ENCODE data around the gene PHF12.

The PHF12 gene

DNA sequence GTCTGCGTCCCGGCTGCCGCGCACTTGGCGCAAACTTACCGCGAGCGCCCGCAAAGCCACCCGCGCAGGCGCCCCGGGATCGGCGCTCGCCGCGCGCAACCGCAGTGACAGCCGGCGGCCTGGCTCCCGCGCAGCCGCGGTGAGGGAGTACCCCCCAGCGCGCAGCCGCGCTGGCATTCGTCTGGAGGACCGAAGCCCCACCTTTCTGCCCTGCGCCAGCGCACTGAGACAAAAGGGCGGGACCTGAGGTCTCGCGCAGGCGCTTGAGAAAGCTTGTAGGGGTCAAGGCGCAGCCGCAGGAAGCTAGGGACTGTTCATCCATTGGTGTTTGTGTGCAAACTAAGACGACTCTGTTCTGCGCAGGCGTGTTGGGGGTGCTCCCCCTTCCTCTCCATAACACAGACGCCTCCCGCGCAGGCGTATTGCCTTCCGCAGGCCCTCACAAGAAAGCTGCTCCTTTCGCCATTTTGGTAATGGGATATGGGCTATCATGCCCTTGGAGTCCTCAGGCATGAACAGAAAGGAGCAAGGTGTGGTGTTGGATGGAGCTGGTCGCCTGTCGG lies at the start of gene PHF12:
TSS of gene PHF12 (minus strand) at position 91 of the 563 bp plus-strand sequence. CDS start 558 bp downstream, outside the sequence.
- Mint-ChIP-seq H3K27me3 (no peaks in the 10 kb centered on the region), H3K4me3 (no peak within 1 kb of the TSS), H3K27ac (no peak within 1 kb of the TSS), H3K36me3 (peaks cover 13% of the 10 kb centered on the region), H3K4me1 (peaks cover 18% of the 10 kb centered on the region), H3K9me3 (no peaks in the 10 kb centered on the region)
- peak; percentile 77 for ATAC-seq

- no peaks in the 10 kb centered on the region for H3K9me3 Mint-ChIP-seq
- H3K27ac Mint-ChIP-seq, result no peak overlapping the region
- peaks cover 58% of the 10 kb centered on the region for H3K27me3 Mint-ChIP-seq
- no peak overlapping the region for H3K4me3 Mint-ChIP-seq
- H3K36me3 Mint-ChIP-seq, result no peaks in the 10 kb centered on the region
- ATAC-seq, result no peak
- no peaks in the 10 kb centered on the region for H3K4me1 Mint-ChIP-seq
Observed at GRCh38 chr17:29000973-29001372, 49.7 kb upstream of the PHF12 start.

- Mint-ChIP-seq H3K27me3 (peaks cover 59% of the 10 kb centered on the region), H3K4me1 (no peaks in the 10 kb centered on the region), H3K36me3 (no peaks in the 10 kb centered on the region), H3K27ac (no peak overlapping the region), H3K9me3 (no peaks in the 10 kb centered on the region), H3K4me3 (no peak overlapping the region)
- ATAC-seq, result no peak
Observed at GRCh38 chr17:28999206-28999605, 47.9 kb upstream of the PHF12 start.

- H3K4me1 Mint-ChIP-seq, result no peaks in the 10 kb centered on the region
Observed at GRCh38 chr17:28997806-28998205, 46.5 kb upstream of the PHF12 start.

DNA sequence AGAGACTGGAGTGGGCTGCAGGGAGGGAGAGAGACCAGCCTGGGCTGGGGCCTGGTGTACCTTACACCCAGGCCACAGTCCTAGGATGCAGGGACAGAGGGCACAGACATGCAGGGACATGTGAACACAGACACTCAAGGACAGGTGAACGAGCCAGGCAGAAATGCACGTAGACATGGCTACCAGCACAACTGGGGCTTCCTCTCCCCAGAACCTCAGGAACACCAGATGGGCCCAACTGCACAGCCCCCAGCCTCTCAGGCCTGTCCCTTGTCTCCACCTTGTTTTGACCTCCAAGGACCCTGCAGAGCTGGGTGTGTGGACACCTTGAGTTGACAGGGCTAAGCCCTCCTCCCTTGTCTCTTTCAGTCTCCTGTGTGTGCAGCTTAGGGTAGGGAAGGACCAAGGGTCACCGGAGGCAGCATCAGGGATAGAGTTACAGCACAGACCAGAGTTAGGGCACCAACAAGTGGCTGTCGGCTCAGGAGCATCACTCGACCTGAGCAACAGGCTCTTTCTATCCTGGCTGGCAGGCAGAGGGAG lies 45.3 kb upstream of the PHF12 start:
- no peaks in the 10 kb centered on the region for H3K36me3 Mint-ChIP-seq
- H3K4me3 Mint-ChIP-seq, result no peak overlapping the region
- no peak for ATAC-seq
- H3K27me3 Mint-ChIP-seq, result peaks cover 64% of the 10 kb centered on the region
- H3K27ac Mint-ChIP-seq, result no peak overlapping the region
- no peaks in the 10 kb centered on the region for H3K9me3 Mint-ChIP-seq
- H3K4me1 Mint-ChIP-seq, result no peaks in the 10 kb centered on the region

More at GRCh38 chr17:28997806-28998205, 46.5 kb upstream of the PHF12 start:
- Mint-ChIP-seq H3K36me3 (no peaks in the 10 kb centered on the region), H3K9me3 (no peaks in the 10 kb centered on the region), H3K27ac (no peak overlapping the region), H3K4me3 (no peak overlapping the region), H3K27me3 (peaks cover 59% of the 10 kb centered on the region)
- ATAC-seq, result no peak

DNA sequence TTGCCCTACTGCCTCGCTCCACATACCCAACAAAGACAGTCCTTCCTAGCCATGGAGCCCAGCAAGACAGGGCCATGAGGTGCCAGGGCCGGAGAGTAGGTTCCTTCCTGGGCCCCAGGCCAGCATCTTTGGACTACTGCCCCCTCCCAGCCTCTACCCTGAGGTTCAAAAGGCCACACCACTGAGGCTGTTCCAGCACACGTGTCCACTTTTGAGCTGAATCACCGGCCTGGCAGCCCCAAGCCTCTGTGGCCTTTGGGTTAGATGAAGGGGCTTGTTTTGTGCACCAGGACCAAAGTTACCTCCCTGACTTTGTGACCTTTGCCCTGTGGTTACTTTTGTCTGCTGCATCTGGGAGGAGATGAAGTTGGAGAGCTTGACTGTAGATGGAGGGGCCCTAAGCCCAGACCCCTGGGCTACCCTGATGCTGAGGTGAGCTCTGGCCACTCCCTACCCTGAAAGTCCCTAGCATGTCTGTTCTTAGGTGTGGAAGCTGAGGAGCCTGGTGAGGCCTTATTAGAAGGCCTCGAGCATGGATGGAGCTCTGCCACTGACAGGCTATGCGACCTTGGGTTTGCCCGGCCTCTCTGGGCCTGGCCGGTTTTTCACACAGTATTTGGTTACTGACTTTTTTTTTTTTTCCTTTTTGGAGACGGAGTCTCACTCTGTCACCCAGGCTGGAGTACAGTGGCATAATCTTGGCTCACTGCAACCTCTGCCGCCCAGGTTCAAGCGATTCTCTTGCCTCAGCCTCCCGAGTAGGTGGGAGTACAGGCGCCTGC lies 42.5 kb upstream of the PHF12 start:
- H3K27me3 Mint-ChIP-seq, result peaks cover 72% of the 10 kb centered on the region
- no peak overlapping the region for H3K27ac Mint-ChIP-seq
- no peaks in the 10 kb centered on the region for H3K9me3 Mint-ChIP-seq
- H3K4me1 Mint-ChIP-seq, result no peaks in the 10 kb centered on the region
- no peak overlapping the region for H3K4me3 Mint-ChIP-seq
- ATAC-seq, result no peak
- no peaks in the 10 kb centered on the region for H3K36me3 Mint-ChIP-seq

DNA sequence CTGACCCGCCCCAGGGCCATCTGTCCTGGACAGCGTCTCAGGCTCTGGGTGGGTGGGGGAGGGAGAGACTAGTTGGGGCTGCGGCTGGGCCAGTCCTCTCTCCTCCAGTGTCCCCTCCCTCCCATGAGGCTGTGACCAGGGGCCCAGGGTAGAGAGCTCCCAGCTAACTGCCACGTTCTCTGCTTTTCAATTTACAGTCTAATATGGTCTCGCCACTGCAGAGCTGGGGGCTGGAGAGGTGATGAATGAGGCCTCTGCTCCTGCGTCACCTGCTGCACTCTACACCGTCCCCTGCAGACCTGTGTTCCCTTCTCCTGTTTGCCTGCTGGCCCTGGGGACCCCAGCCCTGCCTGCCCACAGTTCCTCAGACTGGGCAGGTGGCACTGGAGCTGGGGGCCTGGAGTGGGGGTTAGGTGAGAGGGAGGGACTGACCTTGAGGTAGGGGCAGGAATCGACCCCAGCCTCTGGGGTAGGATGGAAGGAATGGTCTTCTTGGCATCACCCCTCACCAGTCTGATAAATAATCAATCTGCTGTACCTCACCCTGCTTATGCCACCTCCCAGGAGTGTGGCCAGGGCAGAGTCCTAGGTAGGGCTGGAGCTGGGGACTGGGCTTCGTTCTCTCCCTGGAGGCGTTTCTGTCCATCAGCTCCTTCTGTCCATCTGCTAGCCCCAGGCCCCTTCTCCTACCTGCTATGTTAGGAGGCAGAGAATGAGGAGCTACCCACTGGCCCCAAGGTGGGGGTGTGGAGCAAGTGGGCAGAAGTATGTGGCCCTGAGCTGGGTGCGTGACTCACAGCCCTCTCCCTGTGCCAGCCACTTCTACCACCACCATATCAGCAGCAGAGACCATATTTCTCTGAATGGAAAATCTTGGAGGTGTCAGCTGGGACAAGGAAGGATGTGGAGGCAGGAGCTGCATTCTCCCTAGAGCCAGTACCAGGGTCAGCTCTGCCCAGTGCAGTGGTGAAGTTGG lies 41.6 kb upstream of the PHF12 start:
- ATAC-seq, result no peak
- no peak overlapping the region for H3K4me3 Mint-ChIP-seq
- H3K27me3 Mint-ChIP-seq, result peaks cover 73% of the 10 kb centered on the region
- H3K27ac Mint-ChIP-seq, result no peak overlapping the region
- no peaks in the 10 kb centered on the region for H3K36me3 Mint-ChIP-seq
- H3K9me3 Mint-ChIP-seq, result no peaks in the 10 kb centered on the region
- H3K4me1 Mint-ChIP-seq, result no peaks in the 10 kb centered on the region

GRCh38 chr17:28992185-28992584 lies 40.9 kb upstream of the PHF12 start:
- Mint-ChIP-seq H3K27ac (no peak overlapping the region), H3K4me1 (no peaks in the 10 kb centered on the region), H3K4me3 (no peak overlapping the region), H3K9me3 (no peaks in the 10 kb centered on the region), H3K27me3 (peaks cover 66% of the 10 kb centered on the region), H3K36me3 (no peaks in the 10 kb centered on the region)
- ATAC-seq, result no peak

GRCh38 chr17:28991779-28992178 lies 40.5 kb upstream of the PHF12 start:
- H3K27ac Mint-ChIP-seq, result no peak overlapping the region
- H3K4me3 Mint-ChIP-seq, result no peak overlapping the region
- ATAC-seq, result no peak
- H3K36me3 Mint-ChIP-seq, result no peaks in the 10 kb centered on the region
- no peaks in the 10 kb centered on the region for H3K9me3 Mint-ChIP-seq
- H3K4me1 Mint-ChIP-seq, result no peaks in the 10 kb centered on the region
- peaks cover 62% of the 10 kb centered on the region for H3K27me3 Mint-ChIP-seq

DNA sequence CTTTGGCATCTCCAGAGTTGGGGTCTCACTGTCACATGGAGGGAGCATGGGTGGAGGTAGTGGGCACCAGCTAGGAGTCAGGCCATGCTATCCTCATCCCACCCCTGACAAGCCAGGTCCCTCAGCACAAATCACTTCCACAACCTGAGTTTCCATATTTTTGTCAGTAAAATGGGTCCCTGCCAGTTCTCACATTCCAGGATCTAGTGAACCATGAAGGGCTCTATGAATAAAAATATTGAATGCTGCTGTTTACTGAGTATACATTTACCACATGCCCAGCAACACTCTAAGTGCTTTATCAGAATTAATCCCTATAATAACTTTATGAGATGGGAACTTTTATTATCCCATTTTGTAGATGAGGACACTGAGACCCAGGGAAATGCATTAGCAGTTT lies 37.7 kb upstream of the PHF12 start:
- ATAC-seq, result no peak
- Mint-ChIP-seq H3K9me3 (no peaks in the 10 kb centered on the region), H3K4me1 (no peaks in the 10 kb centered on the region), H3K27ac (no peak overlapping the region), H3K4me3 (no peak overlapping the region), H3K27me3 (peaks cover 40% of the 10 kb centered on the region), H3K36me3 (no peaks in the 10 kb centered on the region)

DNA sequence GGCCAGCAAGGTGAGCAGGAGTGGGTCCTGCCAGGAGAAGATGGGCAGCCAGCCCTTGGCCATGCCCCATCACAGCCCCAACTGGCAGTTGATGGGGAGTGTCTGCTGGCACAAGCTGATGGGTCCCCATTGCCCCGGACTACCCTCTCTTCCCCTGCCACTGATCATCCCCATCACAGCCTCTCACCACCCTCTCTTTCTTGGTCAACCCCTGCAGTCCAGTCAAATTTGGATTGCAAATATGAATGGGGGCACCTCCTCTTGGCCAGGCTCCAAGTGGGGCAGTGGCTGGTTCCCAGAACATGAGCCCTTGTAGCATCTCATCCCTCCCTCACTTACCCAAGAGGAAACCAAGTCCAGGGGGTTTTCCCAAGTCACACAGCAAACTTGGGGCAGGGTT lies 37.2 kb upstream of the PHF12 start:
- H3K27ac Mint-ChIP-seq, result no peak overlapping the region

GRCh38 chr17:28986714-28987655 lies 35.7 kb upstream of the PHF12 start:
- Mint-ChIP-seq H3K4me1 (peaks cover 19% of the 10 kb centered on the region), H3K9me3 (no peaks in the 10 kb centered on the region), H3K4me3 (no peak overlapping the region), H3K27me3 (peaks cover 21% of the 10 kb centered on the region), H3K36me3 (no peaks in the 10 kb centered on the region), H3K27ac (no peak overlapping the region)
- ATAC-seq, result no peak

More for the DNA sequence above, 37.2 kb upstream of the PHF12 start:
- ATAC-seq, result no peak
- peaks cover 4% of the 10 kb centered on the region for H3K4me1 Mint-ChIP-seq
- no peaks in the 10 kb centered on the region for H3K9me3 Mint-ChIP-seq
- H3K4me3 Mint-ChIP-seq, result no peak overlapping the region
- peaks cover 35% of the 10 kb centered on the region for H3K27me3 Mint-ChIP-seq
- no peaks in the 10 kb centered on the region for H3K36me3 Mint-ChIP-seq

DNA sequence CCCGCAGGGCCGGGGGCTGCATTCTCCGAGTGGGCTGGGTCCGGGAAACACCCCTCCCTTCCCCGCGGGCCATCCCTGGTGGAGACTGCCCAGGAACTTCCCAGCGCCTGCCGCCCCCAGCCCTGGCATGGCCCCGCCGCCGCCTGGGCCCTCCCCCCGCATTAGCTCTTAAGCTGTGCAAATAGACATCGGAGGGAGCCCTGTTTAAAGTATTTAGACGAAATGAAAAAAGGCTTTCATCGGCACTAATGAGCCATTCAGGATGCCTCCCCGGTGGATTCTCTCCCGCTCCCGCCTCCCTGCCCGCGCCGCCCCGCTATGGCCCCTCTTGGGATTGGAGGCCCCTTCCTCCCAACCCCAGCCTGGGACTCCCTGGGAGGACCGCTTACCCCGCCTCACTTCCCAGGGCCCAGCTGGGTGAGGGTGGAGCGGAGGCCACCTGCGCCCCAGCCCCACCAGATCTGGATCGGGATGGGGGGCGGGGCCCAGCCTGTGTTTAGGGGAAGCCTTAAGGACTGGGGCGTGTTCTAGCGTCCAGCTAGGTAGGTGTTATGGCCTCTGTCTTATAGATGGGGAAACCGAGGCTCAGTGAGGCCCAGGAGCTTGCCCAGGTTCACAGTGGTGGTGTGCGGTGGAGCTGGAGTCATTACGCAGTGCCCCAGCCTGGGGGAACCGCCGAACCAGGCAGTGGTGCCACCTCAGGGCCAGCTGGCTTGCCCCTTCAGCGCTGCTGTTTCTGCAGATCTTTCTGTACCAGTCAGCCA lies 34.8 kb upstream of the PHF12 start:
- Mint-ChIP-seq H3K27me3 (peaks cover 13% of the 10 kb centered on the region), H3K27ac (no peak overlapping the region)

More for the DNA sequence above, 34.8 kb upstream of the PHF12 start:
- Mint-ChIP-seq H3K9me3 (no peaks in the 10 kb centered on the region), H3K4me3 (no peak overlapping the region), H3K36me3 (no peaks in the 10 kb centered on the region), H3K4me1 (peaks cover 21% of the 10 kb centered on the region)
- no peak for ATAC-seq
